Cardiac muscle cell (in vitro differentiated cells and primary cell): ENCODE data around the gene PSMA3. TPM values are rescaled to one million over a fixed set of nuclear protein-coding genes. Genes with fewer than 3 reads are reported as not detected.
A peak's percentile ranks its signal among the peaks of the same experiment; 100 is the strongest.

ENCODE experiments used
- DNase-seq, 2 donors: peaks; one replicate each; pipeline versions ENCODE4 v3.0.0 to v3.0.0-alpha.2; 2010 to 2017; ENCODE audit warnings: low read depth in 1 of 2, low spot score in 1 of 2
- H3K27ac ChIP-seq: fragments of 200-600 bp; sonication (generic); 2 replicates; pipeline ENCODE4 v1.5.1; 2016
- H3K27me3 ChIP-seq: fragments of 200-600 bp; sonication (generic); 2 replicates; pipeline ENCODE4 v1.6.0; 2016; ENCODE audit warnings: control low read depth
- H3K36me3 ChIP-seq: fragments of 200-600 bp; sonication (generic); 2 replicates; pipeline ENCODE4 v1.5.1; 2016; ENCODE audit warnings: control low read depth
- H3K4me1 ChIP-seq: fragments of 200-600 bp; sonication (generic); 2 replicates; pipeline ENCODE4 v1.8.1; 2017; ENCODE audit warnings: low read depth, mild to moderate bottlenecking, mixed run types
- H3K4me3 ChIP-seq: fragments of 200-600 bp; sonication (generic); 2 replicates; pipeline ENCODE4 v1.5.1; 2016; ENCODE audit warnings: mild to moderate bottlenecking
- H3K9me3 ChIP-seq: fragments of 200-600 bp; sonication (generic); 2 replicates; pipeline ENCODE4 v1.5.1; 2017; ENCODE audit warnings: low read depth, mild to moderate bottlenecking, control low read depth
- polyA plus RNA-seq: library from polyadenylated mRNA; unstranded; fragments of >200 nt; fragmentation: Nextera tagmentation; extraction: Ambion mirVana; gene quantifications from 2 replicates; pipeline ENCODE4 v1.2.1, GENCODE V29; 2016
- total RNA-seq: library from RNA; depleted of rRNA; stranded (reverse); fragments of >200 nt; gene quantifications from 2 replicates; pipeline ENCODE4 v1.2.3, GENCODE V29; 2016
- TF ChIP-seq, protein P1 (sequence below): IDR thresholded peaks from 2 replicates; pipeline ENCODE4 v1.5.1; 2012; ENCODE audit warnings: low read depth, mild to moderate bottlenecking, low read length

Gene PSMA3
- total and polyA plus RNA-seq, 2 experiments from 2014 or later: 74.0 to 279 TPM

DNA sequence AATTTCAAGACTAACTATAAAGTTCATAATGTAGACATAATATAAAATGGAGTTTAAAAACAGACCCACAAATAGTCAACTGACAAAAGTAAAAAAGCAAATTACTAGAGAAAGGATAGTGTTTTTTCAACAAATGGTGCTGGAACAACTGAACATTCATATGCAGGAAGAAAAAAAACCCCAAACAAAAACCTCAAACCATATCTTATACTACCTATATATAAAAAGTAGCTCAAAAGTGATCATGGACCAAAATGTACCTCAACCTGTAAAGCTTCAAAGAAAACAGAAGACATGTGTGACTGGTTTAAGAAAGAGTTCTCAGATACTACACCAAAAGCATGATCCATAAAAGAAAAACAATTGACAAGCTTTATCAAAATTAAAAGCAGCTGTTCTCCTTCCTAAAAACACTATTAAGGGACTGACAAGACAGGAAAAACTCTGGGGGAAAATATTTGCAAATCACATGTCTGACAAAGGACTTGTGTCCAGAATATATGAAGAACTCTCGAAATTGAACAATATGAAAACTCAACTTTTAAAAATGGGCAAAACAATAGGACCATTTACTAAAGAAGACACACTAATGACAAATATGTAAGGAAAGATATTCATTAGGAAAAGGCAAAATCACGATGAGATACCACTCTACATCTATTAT lies 31.0 kb downstream of the PSMA3 start:
- Histone ChIP-seq H3K4me3 (no peak overlapping the region), H3K27ac (no peak overlapping the region), H3K4me1 (no peaks in the 10 kb centered on the region), H3K27me3 (no peaks in the 10 kb centered on the region), H3K9me3 (no peaks in the 10 kb centered on the region), H3K36me3 (peaks cover 30% of the 10 kb centered on the region)
- no peak for DNase-seq
- TF ChIP-seq, protein P1, sequence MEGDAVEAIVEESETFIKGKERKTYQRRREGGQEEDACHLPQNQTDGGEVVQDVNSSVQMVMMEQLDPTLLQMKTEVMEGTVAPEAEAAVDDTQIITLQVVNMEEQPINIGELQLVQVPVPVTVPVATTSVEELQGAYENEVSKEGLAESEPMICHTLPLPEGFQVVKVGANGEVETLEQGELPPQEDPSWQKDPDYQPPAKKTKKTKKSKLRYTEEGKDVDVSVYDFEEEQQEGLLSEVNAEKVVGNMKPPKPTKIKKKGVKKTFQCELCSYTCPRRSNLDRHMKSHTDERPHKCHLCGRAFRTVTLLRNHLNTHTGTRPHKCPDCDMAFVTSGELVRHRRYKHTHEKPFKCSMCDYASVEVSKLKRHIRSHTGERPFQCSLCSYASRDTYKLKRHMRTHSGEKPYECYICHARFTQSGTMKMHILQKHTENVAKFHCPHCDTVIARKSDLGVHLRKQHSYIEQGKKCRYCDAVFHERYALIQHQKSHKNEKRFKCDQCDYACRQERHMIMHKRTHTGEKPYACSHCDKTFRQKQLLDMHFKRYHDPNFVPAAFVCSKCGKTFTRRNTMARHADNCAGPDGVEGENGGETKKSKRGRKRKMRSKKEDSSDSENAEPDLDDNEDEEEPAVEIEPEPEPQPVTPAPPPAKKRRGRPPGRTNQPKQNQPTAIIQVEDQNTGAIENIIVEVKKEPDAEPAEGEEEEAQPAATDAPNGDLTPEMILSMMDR: no peak

DNA sequence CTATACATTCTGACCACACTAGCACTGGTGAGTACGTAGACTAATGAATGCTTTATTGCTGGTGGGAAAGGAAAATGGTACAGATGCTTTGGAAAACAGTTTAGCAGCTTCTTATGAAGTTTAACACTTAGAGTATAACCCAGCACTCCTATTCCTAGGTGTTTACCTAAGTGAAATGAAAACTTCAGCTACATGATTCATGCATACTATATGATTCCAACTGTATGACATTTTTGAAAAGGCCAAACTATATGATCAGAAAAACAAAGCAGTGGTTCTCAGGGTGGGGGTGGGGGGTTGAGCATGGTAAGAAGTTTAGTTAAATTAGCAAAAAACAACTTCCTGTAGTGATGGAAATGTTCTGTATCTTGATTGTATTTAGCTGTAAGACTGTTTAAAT lies 31.6 kb downstream of the PSMA3 start:
- Histone ChIP-seq H3K27me3 (no peaks in the 10 kb centered on the region), H3K27ac (no peak overlapping the region), H3K4me1 (no peaks in the 10 kb centered on the region), H3K36me3 (peaks cover 27% of the 10 kb centered on the region), H3K9me3 (no peaks in the 10 kb centered on the region), H3K4me3 (no peak overlapping the region)
- TF ChIP-seq, protein P1: no peak
- no peak for DNase-seq

GRCh38 chr14:58278177-58278576 lies 33.5 kb downstream of the PSMA3 start:
- TF ChIP-seq, protein P1: no peak
- H3K9me3 ChIP-seq: no peaks in the 10 kb centered on the region
- no peak overlapping the region for H3K4me3 ChIP-seq
- H3K27ac ChIP-seq: no peak overlapping the region
- no peak for DNase-seq
- H3K4me1 ChIP-seq: no peaks in the 10 kb centered on the region
- peaks cover 12% of the 10 kb centered on the region for H3K36me3 ChIP-seq
- H3K27me3 ChIP-seq: no peaks in the 10 kb centered on the region

GRCh38 chr14:58280954-58281787 lies 36.5 kb downstream of the PSMA3 start:
- H3K36me3 ChIP-seq: peaks cover 20% of the 10 kb centered on the region
- H3K9me3 ChIP-seq: no peaks in the 10 kb centered on the region
- H3K27ac ChIP-seq: peak overlapping the region; percentile 67
- DNase-seq: peak in 1 of 2 donors; percentile 95
- no peaks in the 10 kb centered on the region for H3K4me1 ChIP-seq
- TF ChIP-seq, protein P1: no peak
- H3K27me3 ChIP-seq: no peaks in the 10 kb centered on the region
- no peak overlapping the region for H3K4me3 ChIP-seq

- H3K9me3 ChIP-seq: no peaks in the 10 kb centered on the region
- no peaks in the 10 kb centered on the region for H3K4me1 ChIP-seq
- H3K36me3 ChIP-seq: peaks cover 28% of the 10 kb centered on the region
- no peaks in the 10 kb centered on the region for H3K27me3 ChIP-seq
- TF ChIP-seq, protein P1: no peak
- peak overlapping the region; percentile 67 for H3K27ac ChIP-seq
- DNase-seq: no peak
- H3K4me3 ChIP-seq: no peak overlapping the region
Observed at GRCh38 chr14:58281969-58282368, 37.3 kb downstream of the PSMA3 start.
